Stimulated activated CD4-positive, alpha-beta T cell treated with anti-CD3 and anti-CD28 coated beads, Interleukin-1b, Interleukin-23, amount 100 ng/mL, for 24 hours (primary cell): ENCODE data around the gene KSR1.
"Not testable (repeated sequence)": the region's sequence is repeated elsewhere in the genome, so short reads cannot be mapped to it uniquely, and the experiment has no call there.

Experiments used
- DNase-seq, 4 experiments: peaks; one replicate each; pipeline ENCODE4 v3.0.0-alpha.2; 2020; ENCODE audit warnings: low read depth in 4 of 4, low spot score in 1 of 4

KSR1 gene

DNA sequence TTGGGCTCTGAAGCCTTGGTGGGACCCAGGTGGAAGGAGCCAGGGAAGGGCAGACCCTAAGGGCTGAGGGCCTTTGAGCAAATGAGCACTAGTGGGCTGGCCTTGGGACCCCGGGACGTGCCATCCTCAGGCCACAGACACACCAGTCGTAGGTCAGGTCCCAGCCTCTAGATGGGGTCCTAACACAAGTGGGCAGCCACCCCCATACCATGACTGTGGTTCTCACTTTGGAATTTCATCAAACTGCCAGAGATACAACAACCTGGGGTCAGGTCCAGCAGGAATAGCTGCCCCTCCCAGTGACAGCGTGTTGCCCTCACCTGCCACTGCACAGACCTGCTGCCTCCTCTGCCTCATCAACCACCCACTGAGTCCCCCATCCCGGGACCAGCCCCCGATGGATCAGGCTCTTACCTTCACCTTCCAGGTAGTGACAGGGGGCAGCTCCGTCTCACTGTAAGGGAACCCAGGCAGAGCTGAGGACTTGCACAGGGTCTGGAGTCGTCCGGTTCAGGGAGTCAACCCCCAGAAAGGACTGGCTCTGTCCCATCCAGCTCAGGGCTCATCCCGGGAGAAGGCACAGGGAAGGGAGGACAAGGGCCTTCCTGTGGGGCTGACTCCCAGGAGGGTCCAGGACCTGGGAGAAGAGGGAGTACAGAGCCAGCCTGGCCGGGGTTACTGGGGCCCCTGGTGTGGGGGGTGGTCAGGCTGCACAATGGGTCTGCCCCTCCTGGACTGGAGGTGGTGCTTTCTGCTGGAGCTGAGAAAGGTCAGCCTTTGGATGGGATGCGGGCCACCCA, 214.7 kb downstream of the KSR1 start:
- DNase-seq, result no peak

DNA sequence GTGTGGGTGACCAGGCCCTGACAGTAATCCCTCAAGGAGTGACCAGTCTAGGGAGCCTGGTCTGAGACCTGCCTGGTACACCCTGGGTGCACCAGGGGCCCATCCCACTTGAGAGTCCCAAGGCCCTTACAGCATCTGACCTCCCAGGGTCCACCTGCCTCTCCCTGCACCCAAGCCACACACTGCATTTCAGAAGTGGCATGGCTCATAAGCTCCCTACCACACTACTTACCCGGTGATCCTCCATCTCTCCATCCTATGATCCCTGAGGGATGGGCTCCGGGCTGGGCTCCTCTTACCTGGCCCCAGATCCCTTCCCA, 215.3 kb downstream of the KSR1 start:
- DNase-seq, result no peak

DNA sequence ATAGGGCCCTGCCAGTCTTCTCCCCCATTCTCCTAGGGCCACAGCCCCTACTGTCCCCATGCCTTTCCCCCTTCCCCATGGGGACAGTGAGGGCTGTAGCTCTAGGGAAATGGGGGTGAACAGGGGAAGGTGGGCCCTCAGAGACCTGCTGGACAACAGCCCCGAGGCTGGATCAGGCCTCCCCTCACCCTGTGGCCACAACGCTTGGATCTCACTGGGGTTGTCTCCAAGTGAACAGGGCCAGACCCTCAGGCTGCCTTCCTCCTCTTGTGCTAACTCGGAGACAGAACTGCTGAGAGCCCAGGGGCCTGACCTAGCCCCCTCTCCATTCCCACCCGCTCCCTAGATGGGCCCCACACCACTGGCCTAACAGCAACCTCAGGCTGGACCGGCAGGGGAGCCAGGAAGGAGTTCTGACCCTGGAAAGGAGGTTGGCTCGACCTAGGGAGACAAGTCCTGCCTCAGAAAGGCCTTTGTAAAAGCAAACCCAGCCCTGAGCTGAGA, 215.8 kb downstream of the KSR1 start:
- not testable (repeated sequence) for DNase-seq

DNA sequence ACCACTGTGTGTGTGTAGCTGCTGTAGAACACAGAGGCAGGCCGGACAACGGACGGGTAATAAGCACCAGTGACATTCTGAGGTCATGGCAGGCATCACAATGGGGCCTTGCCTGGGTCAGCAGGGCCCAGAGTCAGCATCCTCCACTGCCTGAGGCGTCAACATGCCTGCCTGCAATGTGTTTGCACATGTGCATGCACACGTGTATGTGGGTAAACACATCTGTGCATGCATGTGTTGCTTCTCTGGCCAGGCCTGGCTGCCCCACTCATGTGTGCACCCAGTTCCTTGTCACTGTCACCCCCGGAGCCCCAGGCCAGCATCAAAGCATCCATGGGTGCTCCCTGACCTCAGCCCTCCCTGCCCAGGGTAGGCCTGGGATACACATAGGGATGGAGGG, 218.1 kb downstream of the KSR1 start:
- no peak for DNase-seq
